ENCODE results near the gene ABCA10.
"Not testable (repeated sequence)": the region's sequence is repeated elsewhere in the genome, so short reads cannot be mapped to it uniquely, and the experiment has no call there.

The ABCA10 gene

DNA sequence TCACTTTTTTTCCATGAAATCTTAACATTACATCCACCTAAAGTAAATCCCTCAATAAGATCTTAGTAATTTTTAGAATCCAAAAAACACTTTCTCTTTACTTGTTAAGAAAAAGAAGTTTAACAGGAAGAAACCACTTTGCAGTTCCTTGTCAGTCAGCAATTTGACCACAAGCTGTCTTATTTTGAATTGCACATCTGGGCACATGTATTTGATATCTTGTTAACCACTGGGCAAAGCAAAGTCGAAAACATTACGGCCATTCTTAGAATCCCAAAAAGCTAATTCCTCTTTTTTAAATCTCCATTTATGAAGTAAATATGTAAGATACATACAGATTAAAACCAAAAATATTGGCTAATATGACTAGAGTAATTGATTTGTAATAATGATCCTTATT lies 1.1 kb downstream of the ABCA10 start:
- Histone ChIP-seq H3K9ac (ENCODE audit: low read depth, low read length) (no peak overlapping the region), H3K36me3 (ENCODE audit: insufficient read depth, low read length) (no peaks in the 10 kb centered on the region), H3K4me1 (ENCODE audit: insufficient read depth, low read length) (no peaks in the 10 kb centered on the region), H3K4me3 (ENCODE audit: low read length) (no peak overlapping the region), H3K27me3 (ENCODE audit: insufficient read depth, low read length) (no peaks in the 10 kb centered on the region), H3K9me3 (ENCODE audit: insufficient read depth, low read depth, low read length) (no peaks in the 10 kb centered on the region), H3K27ac (ENCODE audit: low read depth, low read length) (no peak overlapping the region)
- WGBS = 94% methylated on average over 2 of the region's 2 CpGs

GRCh38 chr17:69223809-69224208 lies 4.8 kb downstream of the ABCA10 start:
- no peak overlapping the region for H3K27ac ChIP-seq (ENCODE audit: low read depth, low read length)
- H3K27me3 ChIP-seq (ENCODE audit: insufficient read depth, low read length) = no peaks in the 10 kb centered on the region
- no peak overlapping the region for H3K4me3 ChIP-seq (ENCODE audit: low read length)
- no peaks in the 10 kb centered on the region for H3K36me3 ChIP-seq (ENCODE audit: insufficient read depth, low read length)
- no peaks in the 10 kb centered on the region for H3K9me3 ChIP-seq (ENCODE audit: insufficient read depth, low read depth, low read length)
- 90% methylated on average over 3 of the region's 3 CpGs for WGBS
- no peaks in the 10 kb centered on the region for H3K4me1 ChIP-seq (ENCODE audit: insufficient read depth, low read length)
- no peak overlapping the region for H3K9ac ChIP-seq (ENCODE audit: low read depth, low read length)

- Histone ChIP-seq H3K4me3 (ENCODE audit: low read length) (no peak overlapping the region), H3K27me3 (ENCODE audit: insufficient read depth, low read length) (no peaks in the 10 kb centered on the region), H3K9ac (ENCODE audit: low read depth, low read length) (no peak overlapping the region), H3K9me3 (ENCODE audit: insufficient read depth, low read depth, low read length) (no peaks in the 10 kb centered on the region), H3K27ac (ENCODE audit: low read depth, low read length) (no peak overlapping the region), H3K4me1 (ENCODE audit: insufficient read depth, low read length) (no peaks in the 10 kb centered on the region), H3K36me3 (ENCODE audit: insufficient read depth, low read length) (no peaks in the 10 kb centered on the region)
Measured at GRCh38 chr17:69222707-69223258, 5.8 kb downstream of the ABCA10 start.

DNA sequence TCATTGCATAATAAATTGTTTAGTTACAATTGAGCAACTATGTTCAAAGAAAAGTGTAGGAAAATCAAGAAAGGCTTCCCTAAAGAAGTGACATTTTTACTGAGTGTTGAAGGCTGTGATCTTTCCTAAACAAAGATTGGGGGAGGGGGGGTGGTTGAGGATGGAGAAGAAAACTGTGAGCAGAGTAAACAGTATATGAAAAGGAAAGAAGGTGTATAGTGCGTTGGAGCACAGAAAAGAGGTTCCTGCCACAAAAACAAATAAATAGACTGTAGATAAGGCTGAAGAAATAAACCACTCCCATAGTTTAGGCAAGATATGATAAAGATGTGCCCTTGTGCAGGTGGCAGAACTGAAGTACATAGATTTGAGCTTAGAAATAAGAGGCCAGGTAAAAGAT lies 8.5 kb downstream of the ABCA10 start:
- 83% methylated on average over 1 of the region's 1 CpG for WGBS
- no peaks in the 10 kb centered on the region for H3K9me3 ChIP-seq (ENCODE audit: insufficient read depth, low read depth, low read length)
- no peak overlapping the region for H3K4me3 ChIP-seq (ENCODE audit: low read length)
- H3K36me3 ChIP-seq (ENCODE audit: insufficient read depth, low read length) = no peaks in the 10 kb centered on the region
- no peaks in the 10 kb centered on the region for H3K27me3 ChIP-seq (ENCODE audit: insufficient read depth, low read length)
- no peak overlapping the region for H3K27ac ChIP-seq (ENCODE audit: low read depth, low read length)
- no peak overlapping the region for H3K9ac ChIP-seq (ENCODE audit: low read depth, low read length)
- no peaks in the 10 kb centered on the region for H3K4me1 ChIP-seq (ENCODE audit: insufficient read depth, low read length)

DNA sequence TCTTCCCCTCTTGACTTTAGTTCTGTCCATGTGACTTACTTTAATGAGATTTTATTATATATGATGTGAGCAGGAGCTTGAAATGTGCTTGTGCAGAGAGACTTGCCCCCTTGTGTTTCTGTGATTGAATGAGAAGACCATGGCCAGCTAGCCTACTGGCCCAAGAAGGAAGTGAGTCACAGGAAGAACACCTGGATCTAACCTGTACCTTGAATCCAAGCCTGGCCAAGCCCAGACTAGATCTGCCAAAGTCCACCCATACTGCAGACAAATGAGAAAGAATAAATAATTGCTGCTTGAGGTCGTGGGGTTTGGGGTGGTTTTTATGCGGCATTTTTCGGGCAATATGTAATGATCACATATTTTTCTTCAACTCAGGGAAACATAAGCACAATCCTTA lies 9.6 kb downstream of the ABCA10 start:
- Histone ChIP-seq H3K4me3 (ENCODE audit: low read length) (no peak overlapping the region), H3K27ac (ENCODE audit: low read depth, low read length) (no peak overlapping the region)
- no CpG with 5 or more reads among the region's 3 CpGs for WGBS

DNA sequence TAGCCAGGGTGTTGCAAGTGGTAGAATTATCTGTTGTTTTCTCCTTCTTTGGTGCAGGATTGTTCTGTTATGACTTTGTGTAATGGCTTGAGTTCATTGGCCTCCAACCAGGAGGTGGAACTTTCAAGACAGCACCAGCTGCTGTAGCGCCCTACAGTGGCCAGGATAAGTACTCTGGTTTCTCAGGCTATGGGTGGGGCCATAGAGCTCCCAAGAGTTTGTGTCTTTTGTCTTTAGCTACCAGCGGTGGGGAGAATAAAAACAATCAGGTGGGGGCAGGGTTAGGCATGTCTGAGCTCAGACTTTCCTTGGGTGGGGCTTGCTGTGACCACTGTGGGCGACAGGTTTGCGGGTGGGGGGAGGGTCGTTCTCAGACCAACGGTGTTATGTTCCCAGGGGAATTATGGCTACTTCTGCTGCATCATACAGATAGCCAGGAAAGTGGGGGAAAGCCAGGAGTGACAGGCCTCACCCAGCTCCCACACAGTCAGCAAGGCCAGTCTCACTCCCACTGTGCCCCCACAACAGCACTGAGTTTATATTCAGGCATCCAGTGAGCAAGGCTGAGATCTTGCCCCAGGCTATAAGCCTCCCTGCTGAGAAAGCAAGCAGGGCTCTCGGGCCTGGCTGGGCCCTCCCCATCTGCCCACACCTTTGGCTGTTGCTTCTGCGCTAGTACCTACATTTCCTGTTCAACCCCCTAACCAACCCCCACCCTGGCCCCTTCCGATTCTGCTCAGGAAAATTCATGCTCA lies 15.4 kb downstream of the ABCA10 start:
- H3K27me3 ChIP-seq (ENCODE audit: insufficient read depth, low read length) = no peaks in the 10 kb centered on the region
- H3K4me1 ChIP-seq (ENCODE audit: insufficient read depth, low read length) = no peaks in the 10 kb centered on the region
- no peaks in the 10 kb centered on the region for H3K36me3 ChIP-seq (ENCODE audit: insufficient read depth, low read length)
- H3K27ac ChIP-seq (ENCODE audit: low read depth, low read length) = no peak overlapping the region
- H3K9me3 ChIP-seq (ENCODE audit: insufficient read depth, low read depth, low read length) = no peaks in the 10 kb centered on the region
- H3K9ac ChIP-seq (ENCODE audit: low read depth, low read length) = no peak overlapping the region
- WGBS = 75% methylated on average over 9 of the region's 9 CpGs
- no peak overlapping the region for H3K4me3 ChIP-seq (ENCODE audit: low read length)

More for the DNA sequence above, 9.6 kb downstream of the ABCA10 start:
- no peaks in the 10 kb centered on the region for H3K36me3 ChIP-seq (ENCODE audit: insufficient read depth, low read length)
- H3K4me1 ChIP-seq (ENCODE audit: insufficient read depth, low read length) = no peaks in the 10 kb centered on the region
- H3K9ac ChIP-seq (ENCODE audit: low read depth, low read length) = no peak overlapping the region
- H3K27me3 ChIP-seq (ENCODE audit: insufficient read depth, low read length) = no peaks in the 10 kb centered on the region
- no peaks in the 10 kb centered on the region for H3K9me3 ChIP-seq (ENCODE audit: insufficient read depth, low read depth, low read length)

DNA sequence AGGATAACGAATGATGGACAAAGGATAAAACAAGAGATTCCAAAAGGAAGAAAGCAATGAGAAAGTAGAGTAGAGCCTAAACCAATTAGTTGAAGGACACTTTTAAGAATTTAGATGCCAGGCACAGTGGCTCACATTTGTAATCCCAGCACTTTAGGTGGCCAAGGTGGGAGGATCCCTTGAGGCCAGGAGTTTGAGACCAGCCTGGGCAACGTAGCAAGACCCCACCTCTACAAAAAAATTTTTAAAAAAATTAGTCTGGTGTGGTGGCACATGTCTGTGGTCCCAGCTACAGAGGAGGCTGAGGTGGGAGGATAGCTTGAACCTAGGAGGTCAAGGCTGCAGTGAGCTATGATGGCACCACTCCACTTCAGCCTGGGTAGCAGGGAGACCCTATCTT lies 20.0 kb downstream of the ABCA10 start:
- Histone ChIP-seq H3K27me3 (ENCODE audit: insufficient read depth, low read length) (no peaks in the 10 kb centered on the region), H3K4me1 (ENCODE audit: insufficient read depth, low read length) (no peaks in the 10 kb centered on the region), H3K9ac (ENCODE audit: low read depth, low read length) (no peak overlapping the region), H3K4me3 (ENCODE audit: low read length) (no peak overlapping the region), H3K27ac (ENCODE audit: low read depth, low read length) (no peak overlapping the region), H3K9me3 (ENCODE audit: insufficient read depth, low read depth, low read length) (no peaks in the 10 kb centered on the region), H3K36me3 (ENCODE audit: insufficient read depth, low read length) (no peaks in the 10 kb centered on the region)
- 90% methylated on average over 1 of the region's 2 CpGs for whole genome bisulfite sequencing

- no peak overlapping the region for H3K9ac ChIP-seq (ENCODE audit: low read depth, low read length)
- no peaks in the 10 kb centered on the region for H3K4me1 ChIP-seq (ENCODE audit: insufficient read depth, low read length)
- no peak overlapping the region for H3K27ac ChIP-seq (ENCODE audit: low read depth, low read length)
- no peaks in the 10 kb centered on the region for H3K27me3 ChIP-seq (ENCODE audit: insufficient read depth, low read length)
- H3K36me3 ChIP-seq (ENCODE audit: insufficient read depth, low read length) = no peaks in the 10 kb centered on the region
- WGBS = 89% methylated on average over 4 of the region's 4 CpGs
- no peaks in the 10 kb centered on the region for H3K9me3 ChIP-seq (ENCODE audit: insufficient read depth, low read depth, low read length)
- no peak overlapping the region for H3K4me3 ChIP-seq (ENCODE audit: low read length)
Measured at GRCh38 chr17:69207151-69207550, 21.5 kb downstream of the ABCA10 start.

DNA sequence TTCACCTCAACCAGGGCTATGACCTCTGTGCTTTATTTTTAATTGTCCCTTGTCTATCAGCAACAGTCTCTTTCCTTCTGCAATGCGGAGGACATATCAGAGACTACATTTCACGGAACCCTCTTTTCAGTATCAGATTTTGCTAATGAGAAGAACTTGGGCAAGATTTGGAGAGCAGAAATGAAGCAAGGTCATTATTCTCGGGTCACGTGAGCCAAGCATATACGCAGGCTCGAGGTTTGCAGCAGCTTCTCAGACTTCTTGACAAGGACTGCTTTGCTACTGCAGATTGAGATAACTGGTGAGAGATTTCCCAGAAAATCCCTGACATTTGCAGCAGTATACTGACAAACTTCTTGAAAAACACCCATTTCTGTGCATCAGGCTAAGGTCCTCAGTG lies 30.4 kb downstream of the ABCA10 start:
- Histone ChIP-seq H3K4me3 (ENCODE audit: low read length) (no peak overlapping the region), H3K27me3 (ENCODE audit: insufficient read depth, low read length) (no peaks in the 10 kb centered on the region), H3K27ac (ENCODE audit: low read depth, low read length) (no peak overlapping the region), H3K9me3 (ENCODE audit: insufficient read depth, low read depth, low read length) (no peaks in the 10 kb centered on the region), H3K4me1 (ENCODE audit: insufficient read depth, low read length) (no peaks in the 10 kb centered on the region), H3K36me3 (ENCODE audit: insufficient read depth, low read length) (no peaks in the 10 kb centered on the region), H3K9ac (ENCODE audit: low read depth, low read length) (no peak overlapping the region)
- 94% methylated on average over 6 of the region's 6 CpGs for WGBS

GRCh38 chr17:69196105-69196653 lies 32.4 kb downstream of the ABCA10 start:
- H3K27ac ChIP-seq (ENCODE audit: low read depth, low read length); H3K4me1 ChIP-seq (ENCODE audit: insufficient read depth, low read length); H3K9ac ChIP-seq (ENCODE audit: low read depth, low read length); H3K4me3 ChIP-seq (ENCODE audit: low read length); H3K27me3 ChIP-seq (ENCODE audit: insufficient read depth, low read length); H3K9me3 ChIP-seq (ENCODE audit: insufficient read depth, low read depth, low read length); H3K36me3 ChIP-seq (ENCODE audit: insufficient read depth, low read length): not testable (repeated sequence)
- whole genome bisulfite sequencing = 95% methylated on average over 40 of the region's 40 CpGs

DNA sequence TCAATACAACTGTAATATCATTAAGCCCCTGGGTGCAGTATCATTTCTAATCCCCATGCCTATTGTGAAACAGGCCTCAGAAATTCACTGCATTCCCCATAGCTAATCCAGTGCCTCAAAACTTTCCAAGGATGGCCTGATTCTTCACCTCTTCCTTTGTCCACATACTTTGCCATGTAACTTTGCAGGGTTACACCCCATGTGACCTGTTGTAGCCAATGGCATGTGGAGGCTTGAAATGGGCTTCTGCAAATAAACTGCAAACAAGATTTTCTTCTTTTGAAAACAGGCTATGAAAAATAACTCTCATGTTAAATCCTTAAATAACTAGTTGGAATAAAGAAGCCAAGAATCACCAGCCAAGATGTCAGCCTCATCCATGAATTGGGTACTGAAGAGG lies 35.9 kb downstream of the ABCA10 start:
- Histone ChIP-seq H3K27me3 (ENCODE audit: insufficient read depth, low read length) (no peaks in the 10 kb centered on the region), H3K4me1 (ENCODE audit: insufficient read depth, low read length) (no peaks in the 10 kb centered on the region), H3K9me3 (ENCODE audit: insufficient read depth, low read depth, low read length) (no peaks in the 10 kb centered on the region), H3K4me3 (ENCODE audit: low read length) (no peak overlapping the region), H3K27ac (ENCODE audit: low read depth, low read length) (no peak overlapping the region), H3K36me3 (ENCODE audit: insufficient read depth, low read length) (no peaks in the 10 kb centered on the region), H3K9ac (ENCODE audit: low read depth, low read length) (no peak overlapping the region)

Measured in HUES64 (cell line).